DND-41 (cell line): Measurements from ENCODE around the gene LST1.

Source experiments
- CTCF ChIP-seq: IDR thresholded peaks from 2 replicates; pipeline ENCODE4 v1.5.1; 2012; ENCODE audit warnings: borderline replicate concordance, low read length, moderate library complexity, mild to moderate bottlenecking; ENCODE audit not compliant: poor library complexity, severe bottlenecking; ENCODE audit errors: extremely low read depth
- EZH2 ChIP-seq: IDR thresholded peaks from 3 replicates; pipeline ENCODE4 v1.6.1; 2012; ENCODE audit warnings: borderline replicate concordance, low read depth, mild to moderate bottlenecking, moderate library complexity, low read length, inconsistent platforms; ENCODE audit not compliant: severe bottlenecking

- no peak for TF ChIP-seq EZH2
- TF ChIP-seq CTCF, result no peak
These were observed 2.0 kb downstream of the LST1 start for GRCh38 chr6:31587791-31588777.
